PC-9 (cell line): ENCODE results near the gene UBTD2. TPM values are rescaled to one million over a fixed set of nuclear protein-coding genes. Genes with fewer than 3 reads are reported as not detected.

Experiments
- BruUV-seq: library from RNA; stranded (reverse); fragments of 400-500 nt; replicated peaks from 2 replicates; lab custom pipeline; 2021; lab: Mats Ljungman, UMichigan
- CTCF ChIA-PET: fragments of 300-600 bp; sonication (Branson Sonifier 250); formaldehyde crosslinking; loops from one replicate; lab custom pipeline; 2022; ENCODE audit warnings: antibody characterized with exemption; lab: Charles Lee
- POLR2A ChIA-PET: fragments of 300-600 bp; sonication (Branson Sonifier 250); formaldehyde crosslinking; loops from one replicate; lab custom pipeline; 2022; ENCODE audit warnings: antibody characterized with exemption; ENCODE audit not compliant: unreplicated experiment; lab: Charles Lee
- DNase-seq, 2 experiments: peaks; one replicate each; pipeline versions ENCODE4 v3.0.0 to v3.0.0-alpha.2; 2015 to 2022; ENCODE audit warnings: mixed read lengths in 1 of 2
- H2AFZ ChIP-seq: fragments of 200-600 bp; sonication (generic); 2 replicates; pipeline ENCODE4 v1.8.1; 2017; ENCODE audit warnings: antibody characterized with exemption
- H3F3A ChIP-seq: fragments of 200-600 bp; sonication (generic); 2 replicates; pipeline ENCODE4 v1.8.1; 2017; ENCODE audit warnings: antibody characterized with exemption, mild to moderate bottlenecking, low read depth; ENCODE audit not compliant: insufficient read depth
- H3K27ac ChIP-seq: fragments of 200-600 bp; sonication (generic); 2 replicates; pipeline ENCODE4 v1.6.1; 2016; ENCODE audit warnings: mixed run types
- H3K27me3 ChIP-seq: fragments of 200-600 bp; sonication (generic); 2 replicates; pipeline ENCODE4 v1.6.1; 2016; ENCODE audit warnings: low read depth, mixed run types; ENCODE audit not compliant: insufficient read depth
- H3K36me3 ChIP-seq: fragments of 200-600 bp; sonication (generic); 2 replicates; pipeline ENCODE4 v1.6.1; 2016; ENCODE audit warnings: low read depth, mixed run types
- H3K4me1 ChIP-seq: fragments of 200-600 bp; sonication (generic); replicated peaks from 2 replicates; pipeline ENCODE4 v1.6.1; 2016; ENCODE audit warnings: mixed run types; ENCODE audit not compliant: insufficient read depth
- H3K4me2 ChIP-seq: fragments of 200-600 bp; sonication (generic); 2 replicates; pipeline ENCODE4 v1.6.1; 2017; ENCODE audit warnings: mixed run types
- H3K4me3 ChIP-seq: fragments of 200-600 bp; sonication (generic); 2 replicates; pipeline ENCODE4 v1.6.1; 2016; ENCODE audit warnings: mixed run types
- H3K79me2 ChIP-seq: fragments of 200-600 bp; sonication (generic); 2 replicates; pipeline ENCODE4 v1.6.1; 2017; ENCODE audit warnings: low read depth, mixed run types
- H3K9me2 ChIP-seq: fragments of 200-600 bp; sonication (generic); 2 replicates; pipeline ENCODE4 v1.8.1; 2017; ENCODE audit warnings: mild to moderate bottlenecking; ENCODE audit not compliant: insufficient read depth
- H3K9me3 ChIP-seq: fragments of 200-600 bp; sonication (generic); 2 replicates; pipeline ENCODE4 v1.8.1; 2016; ENCODE audit warnings: low read depth; ENCODE audit not compliant: insufficient read depth
- H4K20me1 ChIP-seq: fragments of 200-600 bp; sonication (generic); 2 replicates; pipeline ENCODE4 v1.8.1; 2017; ENCODE audit not compliant: insufficient read depth
- EZH2 ChIP-seq: fragments of 200-600 bp; sonication (generic); IDR thresholded peaks from 2 replicates; pipeline ENCODE4 v1.8.0; 2017; ENCODE audit warnings: antibody characterized with exemption, low read depth
- intact Hi-C: fragments of 100-400 bp; cut with micrococcal nuclease; formaldehyde crosslinking; loops from one replicate; pipeline ENCODE4 v1.10.0; 2022; ENCODE audit not compliant: unreplicated experiment
- total RNA-seq: library from RNA; stranded (reverse); gene quantifications from 2 replicates; pipeline ENCODE4 v1.2.3, GENCODE V29; 2021
- TF ChIP-seq, protein P1 (sequence below): fragments of 200-600 bp; sonication (generic); conservative IDR thresholded peaks from 2 replicates; pipeline ENCODE4 v1.6.1; 2017; ENCODE audit warnings: mixed run types, antibody characterized with exemption, mild to moderate bottlenecking, moderate library complexity

Gene UBTD2
- total RNA-seq, 1 experiment from 2014 or later, result 21.7 TPM

DNA sequence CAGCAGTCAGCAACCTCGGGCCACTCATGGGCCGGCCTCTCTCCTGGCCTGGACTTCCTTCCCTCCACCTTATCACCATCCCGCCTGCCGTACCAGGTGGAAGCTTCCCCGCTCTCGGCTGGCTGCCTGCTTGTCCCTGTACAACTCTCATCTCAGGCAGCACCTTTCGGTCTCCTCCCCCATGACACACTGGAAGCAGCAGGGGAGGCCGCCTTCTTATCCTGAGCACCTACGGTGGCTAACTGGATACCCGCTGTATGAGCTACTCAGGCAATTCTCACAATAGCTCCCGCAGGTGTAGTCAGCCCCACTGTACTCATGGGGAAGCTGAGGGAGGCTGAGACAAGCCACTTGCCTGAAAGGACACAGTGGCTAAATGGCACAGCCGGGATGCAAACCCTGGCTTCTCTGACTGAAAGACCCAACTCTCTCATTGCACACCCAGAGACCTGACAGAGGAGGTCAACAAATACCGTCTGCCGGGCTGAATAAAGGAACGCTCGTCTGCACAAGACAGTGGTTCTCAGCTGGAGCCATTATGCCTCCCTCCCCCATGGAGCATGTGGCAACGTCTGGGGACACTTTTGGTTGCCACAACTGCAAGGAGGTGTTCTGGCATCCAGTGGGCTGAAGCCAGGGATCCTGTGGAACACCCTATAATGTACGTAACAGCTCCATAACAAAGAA, 105.1 kb downstream of the UBTD2 start:
- no peak overlapping the region for H3K4me2 ChIP-seq

DNA sequence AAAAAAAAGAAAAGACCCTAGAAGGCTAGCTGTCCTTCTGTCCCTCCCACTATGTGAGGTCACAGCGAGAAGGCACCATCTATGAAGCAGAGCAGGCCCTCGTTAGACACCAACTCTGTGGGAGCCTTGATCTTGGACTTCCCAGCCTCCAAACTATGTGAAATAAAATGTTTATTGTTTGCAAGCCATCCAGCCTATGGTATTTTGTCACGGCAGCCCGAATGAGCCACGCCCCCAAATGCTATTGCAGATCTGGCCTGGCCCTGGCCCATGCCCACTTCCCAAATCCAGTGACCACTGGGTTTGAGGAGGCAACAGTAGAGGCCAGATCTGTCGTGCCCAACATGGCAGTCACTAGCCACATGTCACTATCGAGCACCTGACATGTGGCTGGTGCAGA, 106.4 kb downstream of the UBTD2 start:
- no peak for TF ChIP-seq EZH2
- TF ChIP-seq, protein P1, sequence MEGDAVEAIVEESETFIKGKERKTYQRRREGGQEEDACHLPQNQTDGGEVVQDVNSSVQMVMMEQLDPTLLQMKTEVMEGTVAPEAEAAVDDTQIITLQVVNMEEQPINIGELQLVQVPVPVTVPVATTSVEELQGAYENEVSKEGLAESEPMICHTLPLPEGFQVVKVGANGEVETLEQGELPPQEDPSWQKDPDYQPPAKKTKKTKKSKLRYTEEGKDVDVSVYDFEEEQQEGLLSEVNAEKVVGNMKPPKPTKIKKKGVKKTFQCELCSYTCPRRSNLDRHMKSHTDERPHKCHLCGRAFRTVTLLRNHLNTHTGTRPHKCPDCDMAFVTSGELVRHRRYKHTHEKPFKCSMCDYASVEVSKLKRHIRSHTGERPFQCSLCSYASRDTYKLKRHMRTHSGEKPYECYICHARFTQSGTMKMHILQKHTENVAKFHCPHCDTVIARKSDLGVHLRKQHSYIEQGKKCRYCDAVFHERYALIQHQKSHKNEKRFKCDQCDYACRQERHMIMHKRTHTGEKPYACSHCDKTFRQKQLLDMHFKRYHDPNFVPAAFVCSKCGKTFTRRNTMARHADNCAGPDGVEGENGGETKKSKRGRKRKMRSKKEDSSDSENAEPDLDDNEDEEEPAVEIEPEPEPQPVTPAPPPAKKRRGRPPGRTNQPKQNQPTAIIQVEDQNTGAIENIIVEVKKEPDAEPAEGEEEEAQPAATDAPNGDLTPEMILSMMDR, result no peak
- H3F3A ChIP-seq, result no peaks in the 10 kb centered on the region
- H2AFZ ChIP-seq, result no peak overlapping the region
- H3K36me3 ChIP-seq, result no peaks in the 10 kb centered on the region
- H3K79me2 ChIP-seq, result peaks cover 14% of the 10 kb centered on the region
- BruUV-seq, result no TSS peak
- intact Hi-C loops, result no loop called here
- H3K4me2 ChIP-seq, result no peak overlapping the region
- H3K9me3 ChIP-seq, result no peaks in the 10 kb centered on the region
- H4K20me1 ChIP-seq, result peaks cover 25% of the 10 kb centered on the region
- no peaks in the 10 kb centered on the region for H3K9me2 ChIP-seq
- ChIA-PET POLR2A (no interaction called here), CTCF (no interaction called here)
- no peaks in the 10 kb centered on the region for H3K27me3 ChIP-seq
- no peaks in the 10 kb centered on the region for H3K4me1 ChIP-seq
- DNase-seq, result no peak
- H3K27ac ChIP-seq, result no peak overlapping the region
- H3K4me3 ChIP-seq, result no peak overlapping the region

More for the DNA sequence above, 105.1 kb downstream of the UBTD2 start:
- no peaks in the 10 kb centered on the region for H3K9me3 ChIP-seq
- H3K36me3 ChIP-seq, result no peaks in the 10 kb centered on the region
- H3K4me3 ChIP-seq, result no peak overlapping the region
- BruUV-seq, result no TSS peak
- no peaks in the 10 kb centered on the region for H3K4me1 ChIP-seq
- peaks cover 27% of the 10 kb centered on the region for H3K79me2 ChIP-seq
- no peaks in the 10 kb centered on the region for H3K27me3 ChIP-seq
- no peaks in the 10 kb centered on the region for H3K9me2 ChIP-seq
- POLR2A ChIA-PET, result interaction anchor here (0.7 kb wide), 1 partner anchor 120 kb away, joined by 5 read pairs; no protein-coding TSS in a partner anchor
- H2AFZ ChIP-seq, result no peak overlapping the region
- peaks cover 29% of the 10 kb centered on the region for H4K20me1 ChIP-seq
- no peak overlapping the region for H3K27ac ChIP-seq
- TF ChIP-seq, protein P1, result no peak
- TF ChIP-seq EZH2, result no peak
- no peaks in the 10 kb centered on the region for H3F3A ChIP-seq
- no peak for DNase-seq
- intact Hi-C loops, result no loop called here
- CTCF ChIA-PET, result no interaction called here

DNA sequence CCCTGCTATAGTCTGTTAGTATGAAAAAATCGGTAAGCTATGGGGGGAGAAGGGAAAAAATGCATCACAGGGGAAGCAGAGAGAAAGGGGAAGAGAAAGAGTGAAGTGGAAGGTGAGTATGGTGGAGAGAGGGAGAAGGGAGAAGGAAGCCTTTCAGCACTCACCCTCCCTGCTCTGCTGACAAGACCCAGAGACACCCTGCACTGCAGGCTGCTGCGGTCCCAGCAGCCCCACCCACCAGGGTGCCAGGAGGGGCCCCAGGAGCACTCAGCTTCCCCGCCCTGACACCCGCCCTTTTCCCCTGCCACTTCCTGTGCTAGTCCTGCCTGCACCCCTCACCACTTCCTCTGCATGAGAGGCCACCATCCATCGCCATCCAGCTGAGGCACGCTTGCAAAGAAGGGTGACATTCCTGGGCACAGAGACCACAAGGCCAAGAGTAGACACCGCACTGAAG, 108.3 kb downstream of the UBTD2 start:
- intact Hi-C loops, result no loop called here
- Histone ChIP-seq H3F3A (no peaks in the 10 kb centered on the region), H4K20me1 (peaks cover 22% of the 10 kb centered on the region), H3K36me3 (no peaks in the 10 kb centered on the region), H3K4me1 (no peaks in the 10 kb centered on the region), H3K27ac (no peak overlapping the region), H3K79me2 (no peaks in the 10 kb centered on the region), H3K9me3 (no peaks in the 10 kb centered on the region), H3K4me2 (no peak overlapping the region), H3K9me2 (no peaks in the 10 kb centered on the region), H3K27me3 (no peaks in the 10 kb centered on the region), H3K4me3 (no peak overlapping the region), H2AFZ (no peak overlapping the region)
- ChIA-PET POLR2A (interaction anchor here (0.6 to 1.5 kb wide), 4 partner anchors 10 to 287 kb away, joined by 7 to 22 read pairs (median 8); no protein-coding TSS in a partner anchor), CTCF (interaction anchor here (0.6 to 1.0 kb wide), 4 partner anchors 12 to 165 kb away, joined by 3 to 10 read pairs (median 4); no protein-coding TSS in a partner anchor)
- BruUV-seq, result no TSS peak
- no peak for DNase-seq
- TF ChIP-seq, protein P1, result no peak
- TF ChIP-seq EZH2, result no peak
